Measurements from ENCODE around the gene PCSK9.
"Not testable (repeated sequence)": the region's sequence is repeated elsewhere in the genome, so short reads cannot be mapped to it uniquely, and the experiment has no call there.

Gene PCSK9

DNA sequence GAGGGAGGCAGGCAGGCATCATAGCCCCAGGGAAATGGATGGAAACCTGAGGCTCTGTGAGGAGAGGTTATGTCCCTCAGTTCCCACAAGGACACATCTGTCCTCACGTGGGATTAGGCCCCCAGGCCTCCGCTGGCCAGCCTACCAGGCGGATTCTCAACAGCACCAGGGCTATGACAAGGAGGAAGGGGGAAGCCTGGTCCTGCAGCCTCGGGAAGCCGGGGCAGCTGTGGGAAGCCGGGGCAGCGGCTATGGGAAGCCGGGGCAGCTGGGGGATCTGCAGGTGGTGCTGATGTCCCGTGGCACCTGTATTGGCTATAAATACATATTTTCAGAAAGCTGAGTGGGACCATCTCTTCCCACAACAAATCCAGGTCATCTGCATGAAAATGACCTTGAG is 21.0 kb upstream of the PCSK9 start:
- no peak overlapping the region for H3K4me3 ChIP-seq (ENCODE audit: low read length)
- TF ChIP-seq, protein P1, sequence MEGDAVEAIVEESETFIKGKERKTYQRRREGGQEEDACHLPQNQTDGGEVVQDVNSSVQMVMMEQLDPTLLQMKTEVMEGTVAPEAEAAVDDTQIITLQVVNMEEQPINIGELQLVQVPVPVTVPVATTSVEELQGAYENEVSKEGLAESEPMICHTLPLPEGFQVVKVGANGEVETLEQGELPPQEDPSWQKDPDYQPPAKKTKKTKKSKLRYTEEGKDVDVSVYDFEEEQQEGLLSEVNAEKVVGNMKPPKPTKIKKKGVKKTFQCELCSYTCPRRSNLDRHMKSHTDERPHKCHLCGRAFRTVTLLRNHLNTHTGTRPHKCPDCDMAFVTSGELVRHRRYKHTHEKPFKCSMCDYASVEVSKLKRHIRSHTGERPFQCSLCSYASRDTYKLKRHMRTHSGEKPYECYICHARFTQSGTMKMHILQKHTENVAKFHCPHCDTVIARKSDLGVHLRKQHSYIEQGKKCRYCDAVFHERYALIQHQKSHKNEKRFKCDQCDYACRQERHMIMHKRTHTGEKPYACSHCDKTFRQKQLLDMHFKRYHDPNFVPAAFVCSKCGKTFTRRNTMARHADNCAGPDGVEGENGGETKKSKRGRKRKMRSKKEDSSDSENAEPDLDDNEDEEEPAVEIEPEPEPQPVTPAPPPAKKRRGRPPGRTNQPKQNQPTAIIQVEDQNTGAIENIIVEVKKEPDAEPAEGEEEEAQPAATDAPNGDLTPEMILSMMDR (IDR thresholded peaks at IDR 0.05; ENCODE audit: insufficient read depth, low read depth, low read length, missing control alignments), result no peak
- no peak for DNase-seq (ENCODE audit: low read depth)

DNA sequence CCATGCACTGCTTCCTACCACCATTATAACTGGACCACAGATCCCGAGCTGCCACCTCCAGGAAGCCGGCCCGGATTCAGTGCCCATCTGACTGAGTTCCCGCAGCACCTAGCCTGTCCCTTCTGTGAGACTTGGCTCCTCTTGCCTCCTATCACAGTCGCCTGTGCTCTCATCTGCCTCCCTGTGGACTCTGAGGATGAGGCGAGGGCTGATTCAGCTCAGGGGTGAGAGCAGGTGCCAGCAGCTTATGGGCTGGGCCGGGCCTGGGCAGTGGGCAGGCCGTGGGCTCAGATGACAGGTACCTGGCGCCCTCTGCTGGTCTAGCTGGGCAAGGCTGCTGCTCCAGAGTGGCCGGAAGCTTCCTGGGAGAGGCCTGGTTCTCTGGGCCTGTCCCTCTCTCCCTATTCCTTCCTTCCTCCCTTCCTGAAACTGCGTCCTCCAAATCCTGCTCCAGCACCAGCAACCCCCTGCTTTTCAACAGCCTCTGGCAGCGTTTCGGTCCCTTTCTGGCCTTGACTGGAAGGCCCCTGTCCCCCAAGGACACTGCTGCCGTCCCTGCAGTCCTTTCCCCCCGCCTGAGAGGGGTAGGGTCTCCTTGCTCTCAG is 17.3 kb upstream of the PCSK9 start:
- H3K4me3 ChIP-seq (ENCODE audit: low read length), result no peak overlapping the region
- DNase-seq (ENCODE audit: low read depth), result peak; percentile 93
- TF ChIP-seq, protein P1 (IDR thresholded peaks at IDR 0.05; ENCODE audit: insufficient read depth, low read depth, low read length, missing control alignments), result peak; percentile 93

DNA sequence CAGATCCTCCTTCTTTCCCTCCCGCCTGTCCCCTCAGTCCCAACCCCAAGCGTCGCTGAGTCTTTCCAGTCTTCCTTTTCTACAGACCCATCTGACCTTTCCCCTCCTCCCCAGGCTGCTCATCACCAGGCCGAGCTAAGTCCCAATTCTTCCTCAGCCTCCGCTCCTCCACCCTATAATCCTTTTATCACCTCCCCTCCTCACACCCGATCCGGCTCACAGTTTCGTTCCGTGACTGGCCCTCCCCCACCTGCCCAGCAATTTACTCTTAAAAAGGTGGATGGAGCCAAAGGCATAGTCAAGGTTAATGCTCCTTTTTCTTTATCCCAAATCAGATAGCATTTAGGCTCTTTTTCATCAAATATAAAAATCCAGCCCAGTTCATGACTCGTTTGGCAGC is 15.2 kb upstream of the PCSK9 start:
- not testable (repeated sequence) for DNase-seq (ENCODE audit: low read depth)

DNA sequence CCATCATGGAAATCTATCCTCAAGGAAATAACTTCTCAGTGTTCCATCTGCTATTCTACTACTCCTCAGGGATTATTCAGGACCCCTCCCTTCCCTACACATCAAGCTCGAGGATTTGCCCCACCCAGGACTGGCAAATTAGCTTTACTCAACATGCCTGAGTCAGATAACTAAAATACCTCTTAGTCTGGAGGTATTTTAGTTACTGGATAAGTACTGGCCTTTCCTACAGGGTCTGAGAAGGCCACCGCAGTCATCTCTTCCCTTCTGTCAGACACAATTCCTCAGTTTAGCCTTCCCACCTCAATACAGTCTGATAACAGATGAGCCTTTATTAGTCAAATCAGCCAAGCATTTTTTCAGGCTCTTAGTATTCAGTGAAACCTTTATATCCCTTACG is 12.7 kb upstream of the PCSK9 start:
- DNase-seq (ENCODE audit: low read depth); H3K4me3 ChIP-seq (ENCODE audit: low read length): not testable (repeated sequence)

More for the DNA sequence above, 15.2 kb upstream of the PCSK9 start:
- not testable (repeated sequence) for H3K4me3 ChIP-seq (ENCODE audit: low read length)

DNA sequence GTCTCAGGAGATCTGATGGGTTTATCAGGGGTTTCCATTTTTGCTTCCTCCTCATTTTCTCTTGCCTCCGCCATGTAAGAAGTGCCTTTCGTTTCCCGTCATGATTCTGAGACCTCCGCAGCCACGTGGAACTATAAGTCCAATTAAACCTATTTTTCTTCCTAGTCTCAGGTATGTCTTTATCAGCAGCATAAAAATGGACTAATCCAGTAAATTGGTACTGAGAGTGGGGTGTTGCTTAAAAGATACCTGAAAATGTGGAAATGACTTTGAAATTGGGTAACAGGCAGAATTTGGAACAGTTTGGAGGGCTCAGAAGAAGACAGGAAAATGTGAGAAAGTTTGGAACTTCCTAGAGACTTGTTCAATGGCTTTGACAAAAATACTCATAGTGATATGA is 8.2 kb upstream of the PCSK9 start:
- not testable (repeated sequence) for H3K4me3 ChIP-seq (ENCODE audit: low read length); DNase-seq (ENCODE audit: low read depth)

DNA sequence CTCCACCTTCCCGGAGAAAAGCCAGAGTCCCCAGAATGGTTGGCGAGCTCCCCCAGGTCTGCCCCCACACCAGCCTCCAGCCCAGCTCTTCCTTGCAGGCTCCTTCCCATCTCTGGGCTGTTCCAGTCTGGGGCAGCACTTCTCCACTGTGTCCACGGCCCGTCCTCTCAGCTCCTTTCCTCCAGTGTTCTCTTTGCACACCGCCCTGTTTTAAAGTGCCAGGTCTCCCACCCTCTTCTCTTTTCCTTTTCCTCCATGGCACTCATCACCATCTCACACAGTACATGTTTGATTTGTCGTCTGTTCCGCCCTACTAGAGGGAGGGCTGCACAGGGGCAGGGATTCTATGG is 6.1 kb upstream of the PCSK9 start:
- H3K4me3 ChIP-seq (ENCODE audit: low read length), result no peak overlapping the region
- TF ChIP-seq, protein P1 (IDR thresholded peaks at IDR 0.05; ENCODE audit: insufficient read depth, low read depth, low read length, missing control alignments), result no peak
- no peak for DNase-seq (ENCODE audit: low read depth)

DNA sequence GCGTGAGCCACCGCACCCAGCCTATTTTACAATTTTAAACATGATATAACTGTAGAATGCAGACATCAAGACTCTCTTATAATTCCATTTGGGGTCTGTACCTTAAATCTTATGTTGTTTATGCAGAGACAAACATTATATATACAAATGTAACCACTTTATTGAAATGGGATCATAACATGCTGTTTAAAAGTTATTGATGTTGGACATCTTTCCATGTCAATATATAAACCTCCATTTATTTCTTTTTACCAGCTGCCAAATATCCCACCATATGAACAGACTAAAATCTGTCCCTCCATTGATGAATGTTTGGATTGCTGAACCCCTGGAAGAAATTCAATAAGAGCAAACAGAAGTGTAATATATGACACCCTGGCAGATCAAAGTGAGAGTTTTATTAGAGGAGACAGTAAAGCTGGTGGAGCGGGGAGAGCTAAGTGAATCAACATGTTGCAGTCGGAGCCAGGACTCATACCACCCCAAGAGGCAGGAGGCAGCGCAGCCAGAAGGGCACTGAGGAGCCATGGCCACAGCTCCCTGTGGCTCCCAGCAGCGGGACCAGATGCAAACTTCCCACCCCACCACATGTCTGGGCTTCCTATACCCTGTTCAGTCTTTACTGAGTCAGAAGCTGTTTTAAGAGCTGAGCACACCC is 4.7 kb upstream of the PCSK9 start:
- TF ChIP-seq, protein P1 (IDR thresholded peaks at IDR 0.05; ENCODE audit: insufficient read depth, low read depth, low read length, missing control alignments), result no peak
- no peak overlapping the region for H3K4me3 ChIP-seq (ENCODE audit: low read length)
- DNase-seq (ENCODE audit: low read depth), result no peak

DNA sequence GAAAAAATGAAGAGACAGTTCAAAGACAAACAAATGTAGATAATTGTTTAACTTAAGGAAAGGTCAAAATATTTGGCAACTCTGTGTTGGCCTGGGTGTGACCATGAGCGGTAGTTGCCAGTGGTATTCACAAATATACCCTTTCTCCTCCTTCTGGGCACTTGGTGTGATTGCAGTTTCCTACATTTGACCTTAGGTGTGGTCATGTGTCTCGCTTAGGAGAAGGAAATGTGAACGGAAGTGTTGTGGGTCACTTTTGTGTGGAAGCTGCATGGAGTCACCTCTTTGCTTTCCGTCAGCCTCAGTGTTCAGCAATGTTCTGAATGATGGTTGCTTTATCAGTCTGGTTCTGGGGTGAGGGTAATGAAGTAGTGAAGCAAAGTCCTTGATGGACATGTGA is 3.4 kb upstream of the PCSK9 start:
- no peak for DNase-seq (ENCODE audit: low read depth)
- TF ChIP-seq, protein P1 (IDR thresholded peaks at IDR 0.05; ENCODE audit: insufficient read depth, low read depth, low read length, missing control alignments), result no peak
- no peak overlapping the region for H3K4me3 ChIP-seq (ENCODE audit: low read length)
